ENCODE results near the gene TECPR2. TPM values are rescaled to one million over a fixed set of nuclear protein-coding genes. Genes with fewer than 3 reads are reported as not detected.

TECPR2 gene
- polyA plus RNA-seq, 1 donor (not counting 4 experiments of a cell fraction or from before 2014, with no cell fraction given) = 8.3 TPM

DNA sequence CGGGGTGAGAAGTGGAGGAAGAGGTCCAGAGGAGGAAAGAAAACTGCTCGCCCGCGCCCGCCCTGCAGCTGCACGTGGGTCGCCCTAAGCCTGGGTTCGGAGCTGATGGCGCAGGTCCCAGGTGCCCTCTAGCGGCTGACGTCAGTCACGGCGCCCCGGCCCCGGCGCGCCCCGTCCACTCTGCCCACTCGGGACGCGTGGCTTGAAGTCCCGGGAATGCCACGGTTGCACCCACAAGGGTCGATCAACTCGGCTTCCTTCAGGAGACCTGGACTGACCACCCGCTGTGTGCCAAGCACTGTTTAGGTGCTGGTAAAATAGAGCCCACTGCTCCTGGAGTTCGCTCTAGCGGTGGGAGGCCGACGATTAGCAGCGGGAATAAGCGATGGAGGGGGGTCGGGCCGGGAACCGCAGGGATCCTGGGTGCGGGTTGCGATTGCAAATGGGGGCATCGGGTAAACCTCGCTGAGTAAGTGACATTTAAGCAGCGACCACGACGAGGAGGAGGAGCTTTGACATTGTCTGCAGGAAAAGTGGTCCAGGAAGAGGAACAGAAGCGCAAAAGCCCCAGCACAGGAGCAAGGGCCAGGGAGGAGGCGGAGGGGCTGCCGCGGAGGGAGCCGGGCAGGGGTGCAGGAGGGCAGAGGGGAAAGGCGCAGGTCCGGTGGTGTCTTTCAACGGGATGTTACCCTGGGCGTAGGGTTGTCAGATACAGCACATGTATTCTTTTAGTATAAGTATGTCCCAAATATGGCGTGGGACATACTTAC, 48.3 kb upstream of the TECPR2 start:
- Histone ChIP-seq H3K27ac (ENCODE audit: control insufficient read depth, insufficient read depth, low read length) (peak overlapping the region; percentile 44), H3K27me3 (ENCODE audit: control insufficient read depth, extremely low read depth, insufficient read depth, low read length) (no peaks in the 10 kb centered on the region), H3K36me3 (ENCODE audit: control insufficient read depth in 2 of 2, extremely low read depth in 1 of 2, insufficient read depth in 2 of 2, low read length in 2 of 2) (no peaks in the 10 kb centered on the region), H3K4me2 (ENCODE audit: control insufficient read depth, extremely low read depth, insufficient read depth, low read depth, low read length) (peak overlapping the region; percentile 85), H3K9me3 (ENCODE audit: control insufficient read depth, low read depth, low read length) (no peaks in the 10 kb centered on the region), H2AFZ (ENCODE audit: control insufficient read depth, low read length) (peak overlapping the region; percentile 92), H3K79me2 (ENCODE audit: control insufficient read depth, insufficient read depth, low read length) (no peaks in the 10 kb centered on the region), H4K20me1 (ENCODE audit: control insufficient read depth, extremely low read depth, insufficient read depth, low read length) (no peaks in the 10 kb centered on the region), H3K4me1 (ENCODE audit: control insufficient read depth, extremely low read depth, insufficient read depth, low read length) (peaks cover 37% of the 10 kb centered on the region), H3K9ac (ENCODE audit: control insufficient read depth, extremely low read depth, insufficient read depth, low read length) (peak overlapping the region; percentile 68), H3K4me3 (ENCODE audit: control insufficient read depth in 2 of 3, extremely low read depth in 1 of 3, insufficient read depth in 2 of 3, low read depth in 1 of 3, low read length in 3 of 3) (peak overlapping the region; percentile 18 to 74 (median 53)), H3K9me1 (ENCODE audit: control insufficient read depth, extremely low read depth, insufficient read depth, low read length) (no peaks in the 10 kb centered on the region)
- DNase-seq (ENCODE audit: low read depth, low spot score) = no peak
- dilution Hi-C loops (cut with MboI; ENCODE audit: extremely low pct_ligation_motif_present, low sequenced_read_pairs) = no loop called here
- TF ChIP-seq, protein P1, sequence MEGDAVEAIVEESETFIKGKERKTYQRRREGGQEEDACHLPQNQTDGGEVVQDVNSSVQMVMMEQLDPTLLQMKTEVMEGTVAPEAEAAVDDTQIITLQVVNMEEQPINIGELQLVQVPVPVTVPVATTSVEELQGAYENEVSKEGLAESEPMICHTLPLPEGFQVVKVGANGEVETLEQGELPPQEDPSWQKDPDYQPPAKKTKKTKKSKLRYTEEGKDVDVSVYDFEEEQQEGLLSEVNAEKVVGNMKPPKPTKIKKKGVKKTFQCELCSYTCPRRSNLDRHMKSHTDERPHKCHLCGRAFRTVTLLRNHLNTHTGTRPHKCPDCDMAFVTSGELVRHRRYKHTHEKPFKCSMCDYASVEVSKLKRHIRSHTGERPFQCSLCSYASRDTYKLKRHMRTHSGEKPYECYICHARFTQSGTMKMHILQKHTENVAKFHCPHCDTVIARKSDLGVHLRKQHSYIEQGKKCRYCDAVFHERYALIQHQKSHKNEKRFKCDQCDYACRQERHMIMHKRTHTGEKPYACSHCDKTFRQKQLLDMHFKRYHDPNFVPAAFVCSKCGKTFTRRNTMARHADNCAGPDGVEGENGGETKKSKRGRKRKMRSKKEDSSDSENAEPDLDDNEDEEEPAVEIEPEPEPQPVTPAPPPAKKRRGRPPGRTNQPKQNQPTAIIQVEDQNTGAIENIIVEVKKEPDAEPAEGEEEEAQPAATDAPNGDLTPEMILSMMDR (optimal IDR thresholded peaks at IDR 0.05 in 1 of 3, IDR thresholded peaks at IDR 0.05 in 1 of 3, conservative IDR thresholded peaks at IDR 0.05 in 1 of 3; ENCODE audit: extremely low read depth in 1 of 3, insufficient read depth in 2 of 3, low read length in 3 of 3) = peak; percentile 80 to 99 (median 98)
- TF ChIP-seq EZH2 (IDR thresholded peaks at IDR 0.05; ENCODE audit: low read length) = no peak
- FAIRE-seq = no peak

DNA sequence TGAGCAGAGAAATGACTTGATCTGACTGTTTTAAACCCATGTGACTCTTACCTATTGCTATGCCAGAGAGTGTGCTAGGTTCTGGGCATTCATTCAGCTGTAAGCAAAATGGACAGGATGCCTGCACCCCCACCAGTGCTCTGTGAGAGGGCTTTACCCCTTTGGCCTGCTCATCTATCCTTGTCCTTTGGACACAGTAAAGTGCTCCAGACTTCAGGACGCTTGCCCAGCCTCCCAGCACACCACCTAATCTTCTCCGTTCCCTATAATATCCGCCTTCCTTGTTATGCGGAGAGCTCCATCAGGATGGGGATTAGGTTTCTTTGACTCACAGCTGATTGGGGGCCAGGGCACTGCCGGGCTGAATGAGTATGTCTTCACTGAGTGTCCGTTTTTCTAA, 47.6 kb upstream of the TECPR2 start:
- no peak for TF ChIP-seq EZH2 (IDR thresholded peaks at IDR 0.05; ENCODE audit: low read length)
- TF ChIP-seq, protein P1 (optimal IDR thresholded peaks at IDR 0.05 in 1 of 3, IDR thresholded peaks at IDR 0.05 in 1 of 3, conservative IDR thresholded peaks at IDR 0.05 in 1 of 3; ENCODE audit: extremely low read depth in 1 of 3, insufficient read depth in 2 of 3, low read length in 3 of 3) = no peak
- Histone ChIP-seq H4K20me1 (ENCODE audit: control insufficient read depth, extremely low read depth, insufficient read depth, low read length) (no peaks in the 10 kb centered on the region), H3K4me1 (ENCODE audit: control insufficient read depth, extremely low read depth, insufficient read depth, low read length) (peaks cover 37% of the 10 kb centered on the region), H3K4me3 (ENCODE audit: control insufficient read depth in 2 of 3, extremely low read depth in 1 of 3, insufficient read depth in 2 of 3, low read depth in 1 of 3, low read length in 3 of 3) (no peak overlapping the region), H3K79me2 (ENCODE audit: control insufficient read depth, insufficient read depth, low read length) (peaks cover 3% of the 10 kb centered on the region), H3K27me3 (ENCODE audit: control insufficient read depth, extremely low read depth, insufficient read depth, low read length) (no peaks in the 10 kb centered on the region), H3K9me3 (ENCODE audit: control insufficient read depth, low read depth, low read length) (no peaks in the 10 kb centered on the region), H2AFZ (ENCODE audit: control insufficient read depth, low read length) (no peak overlapping the region), H3K9me1 (ENCODE audit: control insufficient read depth, extremely low read depth, insufficient read depth, low read length) (no peaks in the 10 kb centered on the region), H3K9ac (ENCODE audit: control insufficient read depth, extremely low read depth, insufficient read depth, low read length) (no peak overlapping the region), H3K36me3 (ENCODE audit: control insufficient read depth in 2 of 2, extremely low read depth in 1 of 2, insufficient read depth in 2 of 2, low read length in 2 of 2) (no peaks in the 10 kb centered on the region), H3K4me2 (ENCODE audit: control insufficient read depth, extremely low read depth, insufficient read depth, low read depth, low read length) (no peak overlapping the region), H3K27ac (ENCODE audit: control insufficient read depth, insufficient read depth, low read length) (no peak overlapping the region)
- FAIRE-seq (no peak), DNase-seq (ENCODE audit: low read depth, low spot score) (no peak)
- dilution Hi-C loops (cut with MboI; ENCODE audit: extremely low pct_ligation_motif_present, low sequenced_read_pairs) = no loop called here
